Breast epithelium (tissue), 3 donors: ENCODE data around the gene HOXB7.

Source experiments
- CTCF ChIP-seq, 3 donors: fragments of 450-650 bp; IDR thresholded peaks; one replicate each; pipeline ENCODE4 v1.5.1; 2016 to 2017; ENCODE audit warnings: antibody characterized with exemption in 3 of 3, mild to moderate bottlenecking in 3 of 3, moderate library complexity in 3 of 3
- POLR2A ChIP-seq: fragments of 450-650 bp; IDR thresholded peaks from one replicate; pipeline ENCODE4 v1.6.1; 2016; ENCODE audit warnings: antibody characterized with exemption, mild to moderate bottlenecking, moderate library complexity
- POLR2AphosphoS5 ChIP-seq, 3 donors: sonication (generic); formaldehyde crosslinking; IDR thresholded peaks; one replicate each; pipeline ENCODE4 v1.6.1; 2017; ENCODE audit warnings: antibody characterized with exemption in 3 of 3

GRCh38 chr17:48584223-48584741 is 26.5 kb downstream of the HOXB7 start:
- no peak for TF ChIP-seq CTCF (IDR thresholded peaks at IDR 0.05)
- no peak for TF ChIP-seq POLR2A
- no peak for TF ChIP-seq POLR2AphosphoS5 (IDR thresholded peaks at IDR 0.05)
